GF-D8 (cell line): ENCODE results near the gene BTBD9.

Experiments
- DNase-seq: peaks from one replicate; lab custom pipeline; 2025; lab: John Stamatoyannopoulos, UW

BTBD9 gene

DNA sequence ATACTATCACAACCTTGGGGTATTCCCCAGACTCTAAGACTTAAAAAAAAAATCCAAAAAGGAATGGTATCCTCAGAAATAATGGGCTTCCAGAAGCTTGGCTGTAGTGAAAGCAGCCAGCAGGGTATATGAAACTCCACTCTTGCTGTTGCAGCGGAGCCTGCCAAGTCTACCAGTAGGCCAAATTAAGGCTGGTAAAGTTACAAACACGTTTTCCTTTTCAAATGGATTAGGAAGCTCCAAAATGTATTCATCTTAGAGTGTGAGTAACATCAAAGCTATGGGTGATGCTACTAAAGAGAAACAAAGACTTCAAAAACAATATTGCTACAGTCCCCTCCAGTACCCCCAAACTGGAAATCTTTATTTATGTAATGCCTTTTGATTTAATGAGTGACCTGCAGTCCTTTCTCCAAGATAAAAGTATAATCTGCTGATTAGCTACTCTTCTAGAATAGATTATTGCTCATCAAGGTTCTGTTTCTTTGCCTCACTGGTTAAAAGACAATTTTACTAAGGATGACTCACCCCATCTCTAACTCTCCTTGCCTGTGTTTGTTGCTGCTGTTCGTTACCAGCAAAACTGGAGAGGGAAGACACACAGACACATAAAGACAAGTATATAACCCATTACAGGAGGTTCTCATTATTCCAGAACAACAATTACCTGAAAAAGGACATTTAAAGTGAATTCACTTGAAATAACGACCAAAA, 84.9 kb downstream of the BTBD9 start:
- no peak for DNase-seq

DNA sequence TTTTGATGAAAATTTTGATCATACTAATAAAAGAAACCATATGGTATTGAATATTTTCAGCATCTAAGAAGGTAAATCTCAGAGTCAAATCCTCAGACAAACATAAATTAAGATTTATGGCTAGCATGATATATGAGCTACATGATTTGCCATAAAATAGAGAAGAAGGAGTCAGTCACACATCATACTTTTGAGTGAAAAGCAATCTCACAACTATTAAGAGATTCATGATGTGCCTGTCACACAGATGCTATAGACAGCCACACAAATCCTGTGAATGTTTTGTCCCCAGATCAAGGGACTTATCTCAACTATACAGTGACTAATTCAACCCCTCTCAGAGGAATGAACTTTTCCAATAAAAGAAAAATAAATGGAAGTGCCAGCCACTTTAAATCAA, 85.7 kb downstream of the BTBD9 start:
- no peak for DNase-seq

GRCh38 chr6:38552121-38552520, 87.6 kb downstream of the BTBD9 start:
- DNase-seq = peak; percentile 95

DNA sequence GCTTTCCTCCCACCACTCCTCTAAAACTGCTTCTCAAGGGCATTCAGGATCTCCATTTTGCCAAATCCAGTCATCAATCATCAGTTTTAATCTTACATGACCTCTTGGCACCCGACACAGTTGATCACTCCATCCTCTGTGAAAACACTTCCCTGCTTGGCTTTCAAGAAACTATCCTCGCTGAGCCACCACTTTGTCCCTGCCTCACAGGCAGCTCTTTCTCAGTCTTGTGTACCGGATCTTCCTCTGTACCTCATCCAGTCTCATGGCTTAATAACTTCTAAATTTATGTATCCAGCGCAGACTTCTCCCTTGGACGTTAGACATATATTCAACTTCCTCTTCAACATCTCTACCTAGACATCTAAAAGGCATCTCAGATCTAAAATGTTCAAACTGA, 89.9 kb downstream of the BTBD9 start:
- no peak for DNase-seq

GRCh38 chr6:38549180-38549579, 90.5 kb downstream of the BTBD9 start:
- no peak for DNase-seq

GRCh38 chr6:38543022-38543421, 96.7 kb downstream of the BTBD9 start:
- no peak for DNase-seq

DNA sequence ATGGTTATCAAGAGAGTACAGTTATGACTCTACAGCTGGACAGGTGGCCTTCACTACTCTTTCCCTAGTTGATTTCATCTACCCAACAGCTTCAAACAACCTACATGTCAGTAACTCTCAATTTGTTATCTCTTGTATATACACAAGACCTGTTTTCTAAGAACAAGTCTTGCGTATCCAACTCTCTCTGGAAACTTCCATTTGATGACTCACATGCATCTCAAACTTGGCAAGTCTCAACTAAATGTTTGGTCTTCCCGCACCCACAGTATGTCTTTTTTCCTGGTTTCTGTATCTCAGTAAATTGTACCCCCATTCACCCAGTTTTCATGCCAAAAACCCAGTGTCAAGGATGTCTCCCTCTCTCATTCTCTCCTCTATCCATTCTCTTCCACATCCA, 97.7 kb downstream of the BTBD9 start:
- DNase-seq = no peak

DNA sequence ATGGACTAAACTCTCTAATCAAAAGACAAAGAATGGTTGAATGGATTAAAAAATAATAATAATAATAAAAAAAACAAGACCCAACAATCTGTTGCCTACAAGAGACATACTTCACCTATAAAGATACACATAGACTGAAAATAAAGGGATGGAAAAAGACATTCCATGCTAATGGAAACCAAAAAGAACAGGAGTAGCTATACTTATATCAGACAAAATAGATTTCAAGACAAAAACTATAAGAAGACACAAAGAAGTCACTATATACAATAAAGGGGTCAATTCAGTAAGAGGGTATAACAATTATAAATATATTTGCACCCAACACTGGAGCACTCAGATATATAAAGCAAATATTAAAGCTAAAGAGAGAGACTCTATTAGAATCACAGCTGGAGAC, 106.7 kb downstream of the BTBD9 start:
- DNase-seq = no peak

DNA sequence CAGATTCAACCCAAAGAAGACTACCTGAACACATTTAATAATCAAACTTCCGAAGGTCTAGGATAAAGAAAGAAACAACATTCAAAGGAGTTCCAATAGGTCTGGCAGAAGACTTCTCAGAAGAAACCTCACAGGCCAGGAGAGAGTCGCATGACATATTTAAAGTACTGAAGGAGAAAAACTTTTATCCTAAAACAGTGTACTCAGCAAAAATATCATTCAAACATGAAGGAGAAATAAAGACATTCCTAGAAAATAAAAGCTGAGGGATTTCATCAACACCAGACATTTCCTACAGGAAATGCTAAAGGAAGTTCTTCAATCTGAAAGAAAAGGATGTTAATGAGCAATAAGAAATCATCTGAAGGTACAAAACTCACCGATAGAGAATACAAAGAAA, 108.6 kb downstream of the BTBD9 start:
- DNase-seq = no peak

DNA sequence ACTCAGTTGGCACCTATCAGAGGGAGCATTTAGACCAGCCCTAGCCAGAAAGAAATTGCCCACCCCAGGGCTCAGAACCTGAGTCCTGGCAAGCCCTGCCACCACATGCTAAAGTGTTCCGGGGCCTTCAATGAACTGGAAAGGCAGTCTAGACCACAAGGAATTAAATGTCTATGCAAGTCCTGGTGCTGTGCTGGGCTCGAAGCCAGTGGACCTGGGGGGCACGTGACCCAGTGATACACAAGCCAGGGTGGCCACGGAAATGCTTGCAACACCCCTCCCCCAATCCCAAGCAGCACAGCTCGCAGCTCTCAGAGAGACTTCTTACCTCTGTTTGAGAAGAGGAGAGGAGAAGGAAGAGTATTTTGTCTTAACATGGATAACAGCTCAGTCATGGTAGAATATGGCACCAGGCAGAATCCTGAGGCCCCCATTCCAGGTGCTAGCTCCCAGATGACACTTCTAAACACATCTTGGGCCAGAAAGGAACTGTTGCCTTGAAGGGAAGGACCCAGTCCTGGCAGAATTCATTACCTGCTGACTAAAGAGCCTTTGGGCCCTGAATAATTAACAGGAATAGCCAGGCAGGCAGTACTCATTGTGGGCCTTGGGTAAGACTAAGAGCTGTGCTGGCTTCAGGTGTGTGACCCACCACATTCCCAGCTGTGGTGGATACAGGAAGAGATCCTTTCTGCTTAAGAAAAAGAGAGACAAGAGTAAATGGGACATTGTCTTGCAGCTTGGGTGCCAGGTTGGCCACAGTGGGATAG, 111.3 kb downstream of the BTBD9 start:
- no peak for DNase-seq

- DNase-seq = no peak
Observed at GRCh38 chr6:38527371-38527770, 112.4 kb downstream of the BTBD9 start.

- DNase-seq = no peak
Observed at GRCh38 chr6:38525888-38526287, 113.8 kb downstream of the BTBD9 start.

DNA sequence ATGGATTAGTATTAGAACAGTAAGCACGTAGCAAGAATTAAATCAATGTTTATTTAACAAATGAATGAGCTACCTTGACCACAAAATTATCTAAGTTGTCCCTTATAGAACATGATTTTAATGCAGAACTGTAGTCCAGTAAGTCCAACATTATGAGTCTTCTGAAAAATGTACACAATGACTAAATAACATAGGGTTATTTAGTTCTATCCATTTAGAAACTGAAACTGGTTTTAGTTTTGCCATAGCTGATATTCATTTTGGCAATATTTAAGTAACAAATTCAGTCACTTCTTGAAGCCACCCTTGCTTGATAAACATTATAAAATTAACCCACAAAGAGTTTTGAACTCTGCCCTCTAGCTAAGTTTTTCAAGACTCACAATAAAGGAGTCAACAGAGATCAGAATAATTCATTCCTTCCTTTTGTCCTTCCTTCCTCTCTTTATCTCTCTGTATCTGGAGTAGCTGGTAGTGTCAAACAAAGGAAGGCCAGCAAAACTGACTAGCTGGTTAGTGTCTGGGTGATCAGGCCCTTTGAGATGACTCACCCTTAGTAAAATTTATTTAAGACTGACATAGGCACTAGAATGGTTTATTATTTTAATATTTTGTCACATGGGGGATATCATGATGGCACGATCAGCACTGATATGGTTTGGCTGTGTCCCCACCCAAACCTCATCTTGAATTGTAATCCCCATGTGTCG, 115.1 kb downstream of the BTBD9 start:
- no peak for DNase-seq

DNA sequence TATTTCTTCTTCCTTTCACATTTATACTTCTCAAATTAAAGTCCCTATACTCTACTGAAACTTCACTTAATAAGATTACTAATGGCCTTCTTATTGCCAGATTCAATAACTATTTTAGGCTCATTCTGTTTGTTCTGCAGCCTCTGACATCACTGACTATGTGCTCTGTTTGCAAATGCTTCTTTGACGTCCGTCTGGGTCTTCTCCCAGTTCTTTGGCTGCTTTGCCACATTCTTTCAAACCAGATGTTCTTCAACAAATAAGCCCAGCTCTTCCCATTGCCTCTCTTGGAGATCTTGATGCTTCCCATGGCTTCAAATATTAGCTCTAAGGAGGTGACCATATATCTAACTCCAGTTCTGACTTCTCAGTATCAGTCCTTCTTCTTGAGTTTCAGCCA, 117.4 kb downstream of the BTBD9 start:
- DNase-seq = no peak

GRCh38 chr6:38518511-38519304, 121.0 kb downstream of the BTBD9 start:
- no peak for DNase-seq

DNA sequence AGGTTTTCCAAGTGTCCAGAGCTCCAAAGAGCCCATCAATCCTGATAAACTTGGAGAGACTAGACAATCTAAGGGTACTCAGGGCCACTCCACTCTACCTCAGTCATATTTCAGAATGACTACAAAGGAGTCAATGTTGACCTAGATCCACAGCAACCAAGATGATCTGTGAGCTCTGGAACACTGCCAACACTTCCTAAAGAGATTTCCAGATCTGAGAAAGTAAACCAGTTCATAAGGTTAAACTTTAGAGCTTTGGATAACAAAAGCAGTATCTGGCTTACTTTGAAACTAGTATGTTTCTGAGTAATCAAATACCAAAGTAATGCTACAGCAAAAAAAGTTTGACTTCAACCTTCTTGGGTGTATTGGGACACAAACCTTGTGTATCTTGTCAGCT, 122.7 kb downstream of the BTBD9 start:
- DNase-seq = no peak

GRCh38 chr6:38514399-38514798, 125.3 kb downstream of the BTBD9 start:
- no peak for DNase-seq

- no peak for DNase-seq
Observed at GRCh38 chr6:38512211-38512610, 127.5 kb downstream of the BTBD9 start.

DNA sequence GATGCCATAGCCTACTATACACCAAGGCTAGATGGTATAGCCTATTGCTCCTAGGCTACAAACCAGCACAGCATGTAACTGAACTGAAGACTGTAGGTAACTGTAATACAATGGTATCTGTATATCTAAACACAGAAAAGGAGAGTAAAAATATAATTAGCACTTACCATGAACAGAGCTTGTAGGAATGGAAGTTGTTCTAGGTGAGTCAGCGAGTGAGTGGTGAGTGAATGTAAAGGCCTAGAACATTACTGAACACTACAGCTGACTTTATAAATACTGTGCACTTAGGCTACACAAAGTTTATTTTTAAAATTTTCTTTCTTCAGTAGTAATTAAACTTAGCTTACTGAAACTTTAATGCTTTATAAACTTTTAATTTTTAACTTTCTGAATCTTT, 129.5 kb downstream of the BTBD9 start:
- DNase-seq = no peak

DNA sequence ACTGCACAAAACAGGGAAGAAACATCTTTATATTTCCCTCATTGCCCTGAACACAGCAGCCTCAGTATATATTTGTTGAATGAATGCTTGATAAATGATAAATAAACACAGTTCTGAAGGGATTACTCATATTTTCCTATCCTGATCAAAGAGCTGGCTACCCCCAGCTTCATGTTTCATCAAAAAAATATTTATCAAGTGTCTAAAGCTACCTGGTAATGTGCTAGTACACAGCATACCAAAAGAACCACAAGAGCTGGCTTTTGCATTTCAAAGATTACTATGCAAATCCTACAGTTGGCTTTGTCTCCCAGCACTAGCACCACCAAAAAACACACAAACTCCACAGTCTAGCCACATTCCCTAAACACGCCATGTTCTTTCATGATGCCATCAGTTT, 130.0 kb downstream of the BTBD9 start:
- no peak for DNase-seq

DNA sequence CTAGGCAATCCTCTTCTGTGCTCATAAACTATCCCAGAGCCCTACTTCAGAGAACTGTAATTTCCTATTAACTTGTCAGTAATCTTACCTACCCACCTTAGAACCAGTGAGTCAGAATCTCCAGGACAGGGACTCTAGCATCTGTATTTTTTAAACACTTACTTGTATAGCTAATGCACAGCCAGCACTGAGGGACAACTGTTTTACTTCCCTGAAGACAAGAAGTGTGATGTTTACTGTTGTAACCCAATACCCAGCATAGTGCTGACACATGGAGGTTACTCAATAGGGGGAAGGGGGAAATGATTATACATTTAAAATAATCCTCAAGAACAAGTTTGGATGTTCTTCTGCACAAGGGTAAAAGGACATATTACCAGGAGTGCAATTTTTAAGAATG, 130.8 kb downstream of the BTBD9 start:
- DNase-seq = peak; percentile 69

- DNase-seq = no peak
Observed at GRCh38 chr6:38508286-38508685, 131.4 kb downstream of the BTBD9 start.
